ENCODE data around the gene ZNF24. TPM values are rescaled to one million over a fixed set of nuclear protein-coding genes. Genes with fewer than 3 reads are reported as not detected.

ZNF24 gene
- total RNA-seq (10 to 100 TPM; 27.1 to 64.8 (median 48.7) TPM), polyA plus RNA-seq (10 to 100 TPM; 18.7 to 26.6 TPM)
- long read RNA-seq, donor 1, full-length matches to known transcripts = 193 of 203 reads
- long read RNA-seq, donor 1, partial matches to known transcripts = 3 of 203 reads
- long read RNA-seq, donor 1, other reads (novel, unspliced or antisense) = 7 of 203 reads
- long read RNA-seq, donor 2, full-length matches to known transcripts = 27 of 50 reads
- long read RNA-seq, donor 2, partial matches to known transcripts = 23 of 50 reads
- long read RNA-seq, donor 2, other reads (novel, unspliced or antisense) = 0 of 50 reads
- long read RNA-seq, donor 3, full-length matches to known transcripts = 55 of 61 reads
- long read RNA-seq, donor 3, partial matches to known transcripts = 4 of 61 reads
- long read RNA-seq, donor 3, other reads (novel, unspliced or antisense) = 2 of 61 reads

DNA sequence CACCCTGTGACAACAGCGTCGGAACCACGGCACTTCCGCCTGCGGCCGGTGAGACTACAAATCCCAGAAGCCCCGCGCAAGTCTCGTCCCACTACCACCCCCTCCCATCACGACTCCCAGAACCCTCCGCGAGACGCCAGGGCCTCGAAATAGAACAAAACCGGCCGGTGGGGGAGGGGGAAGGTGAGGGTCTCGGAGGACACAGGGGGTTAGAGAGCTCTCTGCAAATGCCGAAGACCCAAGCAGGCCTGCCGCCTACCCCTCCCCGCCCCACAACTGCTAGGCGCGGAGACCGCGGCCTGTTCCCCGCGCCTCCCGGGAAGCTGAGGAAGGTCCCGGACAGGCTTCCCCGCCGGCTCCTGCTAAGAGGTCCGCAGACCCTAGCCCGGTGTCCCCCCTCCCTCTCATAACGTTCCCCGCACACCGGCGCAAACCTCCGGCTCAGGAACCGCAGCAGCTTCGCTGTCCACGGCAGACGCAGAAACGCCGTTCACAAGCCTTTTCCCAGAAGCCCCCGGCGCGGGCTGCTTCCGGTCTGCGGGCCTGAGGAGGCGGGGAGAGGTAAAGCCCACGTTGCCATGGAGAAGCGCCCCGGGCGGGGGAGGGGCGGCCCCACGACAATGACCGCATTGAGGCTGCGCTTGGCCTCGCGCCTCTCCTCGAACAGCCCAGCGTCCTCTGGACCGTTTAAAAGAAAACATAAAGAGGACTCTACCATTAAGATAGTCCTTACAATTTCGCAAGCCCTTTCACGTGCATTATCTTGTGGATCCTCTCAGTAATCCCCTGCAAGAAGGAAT lies at the start of gene ZNF24:
TSS of gene ZNF24 (minus strand) at position 485 of the 800 bp plus-strand sequence. CDS start 3,770 bp downstream, outside the sequence.
- Histone ChIP-seq H3K27ac (peak within 1 kb of the TSS; percentile 97 to 98), H3K36me3 (no peaks in the 10 kb centered on the region), H3K4me3 (peak within 1 kb of the TSS; percentile 61), H3K27me3 (no peaks in the 10 kb centered on the region), H3K9me3 (no peaks in the 10 kb centered on the region), H3K4me1 (ENCODE audit: insufficient read depth) (peaks cover 7% of the 10 kb centered on the region)
- intact Hi-C loops (cut with DNase I) = loop anchor here in 1 of 4 donors (5.0 kb wide), 1 partner anchor 77 kb away; no protein-coding TSS in a partner anchor
- peak; percentile 95 to 97 (median 96) for DNase-seq
- TF ChIP-seq, protein P1, sequence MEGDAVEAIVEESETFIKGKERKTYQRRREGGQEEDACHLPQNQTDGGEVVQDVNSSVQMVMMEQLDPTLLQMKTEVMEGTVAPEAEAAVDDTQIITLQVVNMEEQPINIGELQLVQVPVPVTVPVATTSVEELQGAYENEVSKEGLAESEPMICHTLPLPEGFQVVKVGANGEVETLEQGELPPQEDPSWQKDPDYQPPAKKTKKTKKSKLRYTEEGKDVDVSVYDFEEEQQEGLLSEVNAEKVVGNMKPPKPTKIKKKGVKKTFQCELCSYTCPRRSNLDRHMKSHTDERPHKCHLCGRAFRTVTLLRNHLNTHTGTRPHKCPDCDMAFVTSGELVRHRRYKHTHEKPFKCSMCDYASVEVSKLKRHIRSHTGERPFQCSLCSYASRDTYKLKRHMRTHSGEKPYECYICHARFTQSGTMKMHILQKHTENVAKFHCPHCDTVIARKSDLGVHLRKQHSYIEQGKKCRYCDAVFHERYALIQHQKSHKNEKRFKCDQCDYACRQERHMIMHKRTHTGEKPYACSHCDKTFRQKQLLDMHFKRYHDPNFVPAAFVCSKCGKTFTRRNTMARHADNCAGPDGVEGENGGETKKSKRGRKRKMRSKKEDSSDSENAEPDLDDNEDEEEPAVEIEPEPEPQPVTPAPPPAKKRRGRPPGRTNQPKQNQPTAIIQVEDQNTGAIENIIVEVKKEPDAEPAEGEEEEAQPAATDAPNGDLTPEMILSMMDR (IDR thresholded peaks at IDR 0.05) = peak in 1 of 3 donors; percentile 32
- peak; percentile 93 for TF ChIP-seq POLR2A (IDR thresholded peaks at IDR 0.05)
- TF ChIP-seq EP300 (IDR thresholded peaks at IDR 0.05) = no peak
- 0 to 1% (median 1%) methylated on average over 57 to 64 of the region's 64 CpGs for WGBS, 3 donors

DNA sequence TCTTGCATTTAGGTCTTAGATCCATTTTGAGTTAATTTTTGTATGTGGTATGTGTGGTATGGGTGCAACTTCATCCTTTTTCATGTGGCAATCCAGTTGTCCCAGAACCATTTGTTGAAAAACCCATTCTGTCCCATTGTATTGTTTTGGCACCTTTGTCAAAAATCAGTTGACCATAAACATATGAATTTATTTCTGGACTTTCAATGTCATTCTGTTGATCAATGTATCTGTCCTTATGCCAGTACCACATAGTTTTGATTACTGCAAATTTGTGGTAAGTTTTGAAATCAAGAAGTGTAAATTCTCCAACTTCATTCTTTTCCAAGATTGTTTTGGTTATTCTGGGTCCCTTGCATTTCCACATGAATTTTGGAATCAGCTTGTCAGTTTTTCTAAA lies 49.5 kb upstream of the ZNF24 start:
- no peaks in the 10 kb centered on the region for H3K27me3 ChIP-seq
- DNase-seq = no peak
- H3K9me3 ChIP-seq = no peaks in the 10 kb centered on the region
- H3K4me1 ChIP-seq (ENCODE audit: insufficient read depth) = no peaks in the 10 kb centered on the region
- H3K4me3 ChIP-seq = no peak overlapping the region
- H3K36me3 ChIP-seq = no peaks in the 10 kb centered on the region
- TF ChIP-seq, protein P1 (IDR thresholded peaks at IDR 0.05) = no peak
- no peak for TF ChIP-seq EP300 (IDR thresholded peaks at IDR 0.05)
- TF ChIP-seq POLR2A (IDR thresholded peaks at IDR 0.05) = no peak
- no peak overlapping the region for H3K27ac ChIP-seq
- intact Hi-C loops (cut with DNase I) = no loop called here

DNA sequence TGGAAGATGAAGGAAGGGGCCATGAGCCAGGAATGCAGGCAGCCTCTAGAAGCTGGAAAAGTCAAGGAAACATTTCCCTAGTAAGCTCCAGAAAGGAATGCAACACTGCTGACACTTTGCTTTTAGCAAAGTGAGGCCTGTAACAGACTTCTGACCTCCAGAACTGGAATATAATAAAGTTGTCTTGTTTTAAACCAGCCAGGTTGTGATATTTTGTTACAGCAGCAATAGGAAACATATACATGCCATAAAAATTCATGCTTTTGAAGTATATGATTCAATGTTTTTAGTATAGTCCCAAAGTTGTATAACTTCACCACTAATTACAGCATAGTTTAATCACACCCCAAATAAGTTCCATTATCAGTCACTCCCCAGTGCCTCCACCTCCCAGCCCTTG lies 48.2 kb upstream of the ZNF24 start:
- Histone ChIP-seq H3K4me1 (ENCODE audit: insufficient read depth) (no peaks in the 10 kb centered on the region), H3K36me3 (no peaks in the 10 kb centered on the region), H3K27me3 (no peaks in the 10 kb centered on the region), H3K27ac (no peak overlapping the region), H3K9me3 (no peaks in the 10 kb centered on the region), H3K4me3 (no peak overlapping the region)
- no peak for TF ChIP-seq POLR2A (IDR thresholded peaks at IDR 0.05)
- TF ChIP-seq, protein P1 (IDR thresholded peaks at IDR 0.05) = no peak
- TF ChIP-seq EP300 (IDR thresholded peaks at IDR 0.05) = no peak
- no peak for DNase-seq
- intact Hi-C loops (cut with DNase I) = no loop called here

DNA sequence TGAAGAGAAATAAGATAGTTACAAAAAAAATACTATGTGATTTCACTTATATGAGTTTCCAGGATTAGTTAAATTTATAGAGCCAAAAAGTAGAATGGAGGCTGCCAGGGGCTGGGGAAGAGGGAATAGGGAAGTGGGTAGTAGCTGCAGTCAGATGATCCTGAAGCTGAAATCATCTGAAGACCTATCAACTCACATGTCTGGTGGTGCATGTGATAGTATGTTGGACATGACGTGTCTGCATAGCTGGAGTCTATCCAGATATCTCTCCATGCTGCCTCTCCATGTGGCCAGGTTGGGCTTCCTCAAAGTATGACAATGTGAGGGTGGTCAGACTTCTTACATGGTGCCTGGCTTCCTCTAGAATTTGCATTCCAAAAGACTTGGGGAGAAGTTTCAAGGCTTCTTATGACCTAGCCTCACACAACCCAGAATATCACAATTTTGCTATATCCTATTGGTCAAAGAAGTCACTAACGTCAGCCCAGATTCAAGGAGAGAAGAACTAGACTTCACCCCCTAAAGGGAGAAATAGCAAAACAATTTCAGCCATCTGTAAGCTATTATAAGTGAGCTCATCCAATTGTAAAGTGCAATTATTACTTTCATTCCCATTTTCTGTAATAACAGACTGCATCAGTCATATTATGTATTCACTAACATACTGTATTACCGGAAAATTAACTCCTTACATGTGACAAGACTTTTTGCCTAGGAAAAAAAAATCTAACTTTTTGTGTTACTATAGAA lies 46.9 kb upstream of the ZNF24 start:
- WGBS, 3 donors = 60 to 80% (median 62%) methylated on average over 3 of the region's 3 CpGs
- Histone ChIP-seq H3K27ac (no peak overlapping the region), H3K36me3 (no peaks in the 10 kb centered on the region), H3K9me3 (no peaks in the 10 kb centered on the region), H3K27me3 (no peaks in the 10 kb centered on the region), H3K4me3 (no peak overlapping the region), H3K4me1 (ENCODE audit: insufficient read depth) (no peaks in the 10 kb centered on the region)
- intact Hi-C loops (cut with DNase I) = no loop called here
- TF ChIP-seq, protein P1 (IDR thresholded peaks at IDR 0.05) = no peak
- TF ChIP-seq POLR2A (IDR thresholded peaks at IDR 0.05) = no peak
- TF ChIP-seq EP300 (IDR thresholded peaks at IDR 0.05) = no peak
- no peak for DNase-seq

All from ovary (tissue), 10 donors.